PC-3 (cell line): ENCODE data around the gene BICRAL. TPM values are rescaled to one million over a fixed set of nuclear protein-coding genes. Genes with fewer than 3 reads are reported as not detected.

Source experiments
- ATAC-seq: fragments of 200-7000 bp; cut with Tn5 transposase; 2 replicates; pipeline ENCODE4 v1.9.1; 2020; ENCODE audit warnings: mild to moderate bottlenecking, moderate library complexity
- BruUV-seq: library from RNA; stranded (reverse); fragments of 400-500 nt; replicated peaks from 2 replicates; lab custom pipeline; 2021; lab: Mats Ljungman, UMichigan
- CTCF ChIA-PET: fragments of 300-600 bp; sonication (Branson Sonifier 250); formaldehyde crosslinking; loops from one replicate; lab custom pipeline; 2022; ENCODE audit warnings: antibody characterized with exemption; lab: Charles Lee
- POLR2A ChIA-PET: fragments of 300-600 bp; sonication (Branson Sonifier 250); formaldehyde crosslinking; loops from one replicate; lab custom pipeline; 2022; ENCODE audit warnings: antibody characterized with exemption; ENCODE audit not compliant: unreplicated experiment; lab: Charles Lee
- DNase-seq: peaks from one replicate; pipeline ENCODE4 v3.0.0-alpha.2; 2015
- H2AFZ ChIP-seq: fragments of 300-600 bp; sonication (generic); 2 replicates; pipeline ENCODE4 v1.6.0; 2016; ENCODE audit warnings: antibody characterized with exemption, low read length
- H3F3A ChIP-seq: fragments of 300-600 bp; sonication (generic); one replicate; pipeline ENCODE4 v1.6.0; 2017; ENCODE audit warnings: antibody characterized with exemption, low read length, control low read depth, mild to moderate bottlenecking; ENCODE audit not compliant: unreplicated experiment
- H3K27ac ChIP-seq: fragments of 300-600 bp; sonication (generic); 2 replicates; pipeline ENCODE4 v1.5.1; 2016; ENCODE audit warnings: mild to moderate bottlenecking, low read length
- H3K27me3 ChIP-seq: fragments of 300-600 bp; sonication (generic); 2 replicates; pipeline ENCODE4 v1.6.1; 2016; ENCODE audit warnings: low read length, mixed read lengths
- H3K36me3 ChIP-seq: fragments of 300-600 bp; sonication (generic); 2 replicates; pipeline ENCODE4 v1.6.1; 2016; ENCODE audit warnings: low read depth, mixed run types, low read length, mixed read lengths
- H3K4me1 ChIP-seq: fragments of 300-600 bp; sonication (generic); 2 replicates; pipeline ENCODE4 v1.5.1; 2016; ENCODE audit warnings: low read length; ENCODE audit not compliant: insufficient read depth
- H3K4me2 ChIP-seq: fragments of 300-600 bp; sonication (generic); 2 replicates; pipeline ENCODE4 v1.6.0; 2016; ENCODE audit warnings: low read length
- H3K4me3 ChIP-seq: fragments of 300-600 bp; sonication (generic); 2 replicates; pipeline ENCODE4 v1.5.1; 2016; ENCODE audit warnings: mild to moderate bottlenecking, low read length, mixed read lengths
- H3K79me2 ChIP-seq: fragments of 300-600 bp; sonication (generic); 2 replicates; pipeline ENCODE4 v1.6.1; 2017; ENCODE audit warnings: low read length, mixed read lengths
- H3K9ac ChIP-seq: fragments of 300-600 bp; sonication (generic); 2 replicates; pipeline ENCODE4 v1.6.0; 2016; ENCODE audit warnings: mild to moderate bottlenecking, low read length
- H3K9me2 ChIP-seq: fragments of 300-600 bp; sonication (generic); replicated peaks from 2 replicates; pipeline ENCODE4 v1.6.1; 2016; ENCODE audit warnings: mixed run types, low read length, mixed read lengths
- H3K9me3 ChIP-seq: fragments of 300-600 bp; sonication (generic); 2 replicates; pipeline ENCODE4 v1.6.1; 2016; ENCODE audit warnings: low read length, mixed read lengths
- H4K20me1 ChIP-seq: fragments of 300-600 bp; sonication (generic); 2 replicates; pipeline ENCODE4 v1.6.1; 2016; ENCODE audit warnings: low read length, mixed read lengths
- CTCF ChIP-seq: fragments of 300-600 bp; sonication (generic); conservative IDR thresholded peaks from 2 replicates; pipeline ENCODE4 v1.5.1; 2017; ENCODE audit warnings: antibody characterized with exemption, low read depth, mild to moderate bottlenecking, low read length
- EZH2 ChIP-seq: fragments of 300-600 bp; sonication (generic); IDR thresholded peaks from one replicate; pipeline ENCODE4 v1.6.1; 2017; ENCODE audit warnings: antibody characterized with exemption, mild to moderate bottlenecking, low read length; ENCODE audit not compliant: unreplicated experiment
- EZH2phosphoT487 ChIP-seq: fragments of 300-600 bp; sonication (generic); IDR thresholded peaks from 2 replicates; pipeline ENCODE4 v1.6.1; 2018; ENCODE audit warnings: mild to moderate bottlenecking, antibody characterized with exemption, low read length, borderline replicate concordance
- intact Hi-C: fragments of 100-400 bp; cut with micrococcal nuclease; formaldehyde crosslinking; loops from 2 replicates; pipeline ENCODE4 v1.9.0; 2023
- total RNA-seq: library from RNA; depleted of rRNA; stranded (reverse); fragments of >200 nt; gene quantifications from 2 replicates; pipeline ENCODE4 v1.2.3, GENCODE V29; 2014

Gene BICRAL
- total RNA-seq, 1 experiment from 2014 or later = 3.3 TPM

GRCh38 chr6:42821846-42822245 is 40.0 kb downstream of the BICRAL start:
- H3K27me3 ChIP-seq = no peaks in the 10 kb centered on the region
- ATAC-seq (no peak), DNase-seq (no peak)
- H3K9me3 ChIP-seq = no peaks in the 10 kb centered on the region
- H2AFZ ChIP-seq = no peak overlapping the region
- no peak overlapping the region for H3K4me3 ChIP-seq
- no peaks in the 10 kb centered on the region for H3F3A ChIP-seq
- intact Hi-C loops = no loop called here
- no peak overlapping the region for H3K4me2 ChIP-seq
- H4K20me1 ChIP-seq = no peaks in the 10 kb centered on the region
- H3K36me3 ChIP-seq = no peaks in the 10 kb centered on the region
- H3K4me1 ChIP-seq = no peaks in the 10 kb centered on the region
- ChIA-PET POLR2A (no interaction called here), CTCF (no interaction called here)
- no peaks in the 10 kb centered on the region for H3K9me2 ChIP-seq
- no peak for TF ChIP-seq EZH2phosphoT487
- no peak for TF ChIP-seq EZH2
- no peak for TF ChIP-seq CTCF
- BruUV-seq = no TSS peak
- H3K79me2 ChIP-seq = no peaks in the 10 kb centered on the region
- no peak overlapping the region for H3K27ac ChIP-seq
- H3K9ac ChIP-seq = no peak overlapping the region

- Histone ChIP-seq H3K27me3 (no peaks in the 10 kb centered on the region), H3K9me3 (no peaks in the 10 kb centered on the region), H3K4me1 (no peaks in the 10 kb centered on the region), H3K4me3 (no peak overlapping the region), H3K9ac (no peak overlapping the region), H3K4me2 (no peak overlapping the region), H4K20me1 (no peaks in the 10 kb centered on the region), H3K27ac (no peak overlapping the region), H3K79me2 (no peaks in the 10 kb centered on the region), H3K36me3 (peaks cover 6% of the 10 kb centered on the region; the same call in 1 of the 2 replicates), H3F3A (no peaks in the 10 kb centered on the region), H3K9me2 (no peaks in the 10 kb centered on the region), H2AFZ (no peak overlapping the region)
- intact Hi-C loops = no loop called here
- no peak for DNase-seq
- TF ChIP-seq EZH2phosphoT487 = no peak
- no peak for TF ChIP-seq CTCF
- TF ChIP-seq EZH2 = no peak
- ATAC-seq = no peak
- ChIA-PET CTCF (no interaction called here), POLR2A (no interaction called here)
- no TSS peak for BruUV-seq
Measured at GRCh38 chr6:42829561-42830092, 47.8 kb downstream of the BICRAL start.

- TF ChIP-seq EZH2 (no peak), EZH2phosphoT487 (no peak), CTCF (no peak)
- CTCF ChIA-PET = no interaction called here
- peaks cover 6% of the 10 kb centered on the region; the same call in 1 of the 2 replicates for H3K36me3 ChIP-seq
- no peak overlapping the region for H3K9ac ChIP-seq
- no peaks in the 10 kb centered on the region for H3K9me3 ChIP-seq
- no peaks in the 10 kb centered on the region for H3K9me2 ChIP-seq
- intact Hi-C loops = no loop called here
- no peaks in the 10 kb centered on the region for H3K27me3 ChIP-seq
- POLR2A ChIA-PET = no interaction called here
- H3K4me2 ChIP-seq = no peak overlapping the region
- DNase-seq (no peak), ATAC-seq (no peak)
- no peaks in the 10 kb centered on the region for H4K20me1 ChIP-seq
- no peaks in the 10 kb centered on the region for H3K4me1 ChIP-seq
- no peak overlapping the region for H3K27ac ChIP-seq
- no peak overlapping the region for H3K4me3 ChIP-seq
- no peaks in the 10 kb centered on the region for H3F3A ChIP-seq
- no peaks in the 10 kb centered on the region for H3K79me2 ChIP-seq
- BruUV-seq = no TSS peak
- no peak overlapping the region for H2AFZ ChIP-seq
Measured at GRCh38 chr6:42831237-42831636, 49.4 kb downstream of the BICRAL start.
